Left colon (tissue), 2 donors: ENCODE measurements around the gene PCNX1. TPM values are rescaled to one million over a fixed set of nuclear protein-coding genes. Genes with fewer than 3 reads are reported as not detected.
"Not testable (repeated sequence)": the region's sequence is repeated elsewhere in the genome, so short reads cannot be mapped to it uniquely, and the experiment has no call there.

Experiments
- ATAC-seq: fragments of 200-7000 bp; cut with Tn5 transposase; one replicate; pipeline ENCODE4 v1.9.1; 2020; ENCODE audit warnings: mild to moderate bottlenecking, moderate library complexity
- DNase-seq, 2 donors: peaks; one replicate each; pipeline ENCODE4 v3.0.0-alpha.2; 2020
- intact Hi-C, 2 donors: fragments of 100-400 bp; cut with DNase I in 1 of 2; cut with micrococcal nuclease in 1 of 2; formaldehyde crosslinking; loops; one replicate each; pipeline versions ENCODE4 v1.11.2 to v1.14.0; 2022; cut with DNase I, micrococcal nuclease
- total RNA-seq, 2 donors: library from RNA; stranded (reverse); fragmentation: NEBNext Ultra II Directional; extraction: Animal tissue kit (Norgen Biotek cat#: 25700); gene quantifications; one replicate each; pipeline ENCODE4 v1.2.1, GENCODE V29; 2021
- donor health status: DM: no; HTN: no; CAD: no.
- donor health status: DM: yes; HTN: yes; CAD: no.

The PCNX1 gene
- total RNA-seq, 2 donors from 2014 or later = 24.5 to 32.8 TPM

DNA sequence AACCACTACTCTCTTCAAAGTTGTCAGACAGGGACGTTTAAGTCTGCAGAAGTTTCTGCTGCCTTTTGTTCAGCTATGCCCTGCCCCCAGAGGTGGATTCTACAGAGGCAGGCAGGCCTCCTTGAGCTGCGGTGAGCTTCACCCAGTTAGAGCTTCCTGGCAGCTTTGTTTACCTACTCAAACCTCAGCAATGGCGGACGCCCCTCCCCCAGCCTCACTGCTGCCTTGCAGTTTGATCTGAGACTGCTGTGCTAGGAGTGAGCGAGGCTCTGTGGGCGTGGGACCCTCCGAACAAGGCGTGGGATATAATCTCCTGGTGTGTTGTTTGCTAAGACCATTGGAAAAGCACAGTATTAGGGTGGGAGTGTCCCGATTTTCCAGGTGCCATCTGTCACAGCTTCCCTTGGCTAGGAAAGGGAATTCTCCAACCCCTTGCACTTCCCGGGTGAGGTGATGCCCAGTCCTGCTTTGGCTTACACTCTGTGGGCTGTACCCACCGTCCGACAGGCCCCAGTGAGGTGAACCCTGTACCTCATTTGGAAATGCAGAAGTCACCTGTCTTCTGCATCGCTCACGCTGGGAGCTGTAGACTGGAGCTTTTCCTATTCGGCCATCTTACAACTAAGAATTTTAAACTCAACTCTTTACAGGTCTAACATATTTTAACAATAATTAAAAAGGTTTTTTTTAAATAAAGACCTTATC is 34.5 kb downstream of the PCNX1 start:
- intact Hi-C loops, ATAC-seq: not testable (repeated sequence)
- peak; percentile 30 to 52 for DNase-seq

DNA sequence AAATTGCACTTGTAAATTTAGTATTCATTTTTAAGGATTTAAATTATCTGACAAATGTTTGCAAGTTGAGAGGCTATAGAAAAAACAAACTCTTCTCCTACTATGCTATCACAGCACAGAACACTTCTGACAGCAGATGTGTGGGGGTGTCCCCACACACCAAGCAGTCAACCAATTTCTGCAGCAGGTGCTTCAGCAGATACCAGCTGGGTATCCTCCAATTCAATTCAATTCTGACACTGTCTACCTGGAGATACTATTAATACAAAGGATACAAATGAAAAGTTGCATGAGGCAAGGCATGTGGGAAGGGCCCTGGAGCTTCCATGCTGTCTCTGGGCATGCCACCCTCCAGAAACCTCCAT is 35.1 kb downstream of the PCNX1 start:
- DNase-seq (no peak), ATAC-seq (no peak)
- intact Hi-C loops = no loop called here

DNA sequence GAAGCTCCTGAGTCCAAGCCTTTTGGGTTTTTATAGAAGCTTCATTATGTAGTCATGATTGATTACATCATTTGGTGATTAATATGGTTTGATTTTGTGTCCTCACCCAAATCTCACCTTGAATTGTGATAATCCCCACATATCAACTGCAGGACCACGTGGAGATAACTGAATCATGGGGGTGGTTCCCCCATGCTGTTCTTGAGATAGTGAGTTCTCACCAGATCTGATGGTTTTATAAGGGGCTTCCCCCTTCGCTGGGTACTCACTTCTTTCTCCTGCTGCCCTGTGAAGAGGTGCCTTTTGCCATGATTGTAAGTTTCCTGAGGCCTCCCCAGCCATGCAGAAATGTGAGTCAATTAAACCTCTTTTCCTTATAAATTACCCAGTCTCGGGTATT is 35.5 kb downstream of the PCNX1 start:
- ATAC-seq, DNase-seq, intact Hi-C loops: not testable (repeated sequence)

DNA sequence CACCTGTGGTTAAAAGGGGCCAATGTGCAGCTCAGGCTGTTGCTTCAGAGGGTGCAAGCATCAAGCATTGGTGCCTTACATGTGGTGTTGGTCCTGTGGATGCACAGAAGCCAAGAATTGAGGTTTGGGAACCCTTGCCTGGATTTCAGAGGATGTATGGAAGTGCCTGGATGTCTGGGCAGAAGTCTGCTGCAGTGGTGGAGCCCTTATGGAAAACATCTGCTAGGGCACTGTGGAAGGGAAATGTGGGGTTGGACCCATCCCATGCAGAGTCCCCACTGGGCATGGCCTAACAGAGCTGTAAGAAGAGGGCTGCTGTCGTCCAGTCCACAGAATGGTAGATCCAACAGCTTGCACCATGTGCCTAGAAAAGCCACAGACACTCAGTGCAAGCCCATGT is 36.6 kb downstream of the PCNX1 start:
- DNase-seq (no peak), ATAC-seq (no peak)
- intact Hi-C loops = no loop called here

DNA sequence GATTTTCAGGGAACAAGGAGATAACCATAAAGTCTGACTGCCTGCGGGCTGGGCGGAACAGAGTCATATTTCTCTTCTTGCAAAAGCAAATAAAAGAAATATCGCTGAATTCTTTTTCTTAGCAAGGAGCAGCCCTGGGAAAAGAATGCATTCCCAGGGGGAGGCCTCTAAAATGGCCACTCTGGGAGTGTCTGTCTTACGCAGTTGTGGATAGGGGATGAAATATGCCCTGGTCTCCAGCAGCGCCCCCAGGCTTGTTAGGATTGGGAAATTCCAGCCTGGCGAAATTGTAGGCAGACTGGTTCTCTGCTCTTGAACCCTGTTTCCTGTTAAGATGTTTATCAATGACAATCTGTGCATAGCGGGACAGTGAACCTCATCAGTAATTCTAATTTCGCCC is 40.5 kb downstream of the PCNX1 start:
- no peak for DNase-seq

DNA sequence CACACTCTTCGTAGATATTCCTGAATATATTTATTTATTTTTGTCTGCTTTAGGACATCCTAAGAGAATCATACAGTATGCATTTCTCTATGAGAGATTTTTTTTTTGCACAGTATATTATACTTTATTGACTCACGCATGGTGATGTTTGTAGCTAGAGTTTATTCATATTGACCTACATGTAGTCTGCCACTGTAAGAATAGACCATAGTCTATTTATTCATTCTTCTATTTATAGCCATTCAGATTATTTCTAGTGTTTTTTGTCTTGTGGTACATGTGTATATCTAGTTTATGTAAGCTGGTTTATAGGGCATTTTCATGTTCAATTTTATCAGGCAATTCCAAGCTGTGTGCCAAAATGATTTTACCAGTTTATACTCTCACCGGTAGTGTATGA is 45.2 kb downstream of the PCNX1 start:
- DNase-seq (no peak), ATAC-seq (no peak)
- intact Hi-C loops = no loop called here

More for the DNA sequence above, 40.5 kb downstream of the PCNX1 start:
- ATAC-seq = no peak
- intact Hi-C loops = no loop called here

DNA sequence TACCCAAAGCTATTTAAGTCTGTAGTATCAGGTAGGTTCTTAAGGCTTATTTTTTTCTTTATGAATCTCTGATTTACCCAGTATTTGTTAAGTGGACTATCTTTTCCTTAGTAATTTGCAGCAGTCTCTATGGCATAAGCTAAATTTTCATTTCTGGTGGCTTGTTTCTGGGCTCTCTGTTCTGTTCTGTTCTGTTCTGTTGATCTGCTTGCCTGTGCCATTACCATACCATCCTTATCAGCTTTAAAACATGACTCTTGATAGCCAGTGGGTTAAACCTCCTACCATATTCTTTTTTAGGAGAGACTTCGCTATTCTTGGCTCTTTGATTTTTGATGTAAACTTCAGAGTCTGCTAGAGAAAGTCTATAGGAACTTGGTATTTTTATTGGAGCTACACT is 46.8 kb downstream of the PCNX1 start:
- intact Hi-C loops = no loop called here
- ATAC-seq (no peak), DNase-seq (no peak)

DNA sequence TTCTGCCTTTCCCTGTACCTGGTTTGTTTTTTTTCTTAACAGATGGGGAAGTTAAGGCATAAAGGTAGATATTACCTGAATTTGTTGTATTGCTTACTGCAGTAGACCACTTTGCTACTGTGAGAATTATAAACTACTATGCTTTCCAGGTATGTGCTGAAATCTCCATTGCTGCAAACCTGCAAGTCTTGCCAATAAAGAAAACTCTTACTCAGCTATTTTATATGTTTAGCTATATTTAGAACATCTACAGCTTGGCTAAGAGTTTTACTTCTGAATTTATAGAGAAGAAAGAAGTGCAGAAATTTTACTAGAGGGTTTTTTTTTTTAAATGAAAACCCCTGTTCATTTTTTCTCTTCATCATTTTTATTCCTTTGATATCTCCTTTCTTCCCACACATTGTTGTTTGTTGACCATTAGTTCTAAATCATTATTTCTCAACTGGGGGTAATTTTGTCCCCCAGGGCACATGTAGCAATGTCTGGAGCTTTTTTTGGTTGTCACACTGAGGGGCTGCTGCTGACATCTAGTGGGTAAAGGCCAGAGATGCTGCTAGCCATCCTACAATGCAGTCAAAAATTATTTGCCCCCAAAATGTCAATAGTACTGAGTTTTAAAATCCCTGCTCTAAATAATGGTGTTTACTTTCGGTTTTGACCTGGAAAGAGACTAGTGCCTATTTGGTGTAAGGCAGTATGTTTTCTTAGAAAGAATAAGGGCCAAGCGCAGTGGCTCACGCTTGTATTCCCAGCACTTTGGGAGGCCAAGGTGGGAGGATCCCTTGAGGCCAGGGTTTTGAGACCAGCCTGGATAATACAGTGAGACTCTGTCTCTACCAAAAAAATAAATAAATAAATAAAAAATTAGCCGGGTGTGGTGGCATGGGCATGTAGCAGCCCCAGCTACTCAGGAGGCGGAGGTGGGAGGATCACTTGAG is 48.6 kb downstream of the PCNX1 start:
- no peak for ATAC-seq
- no peak for DNase-seq
- intact Hi-C loops = no loop called here

DNA sequence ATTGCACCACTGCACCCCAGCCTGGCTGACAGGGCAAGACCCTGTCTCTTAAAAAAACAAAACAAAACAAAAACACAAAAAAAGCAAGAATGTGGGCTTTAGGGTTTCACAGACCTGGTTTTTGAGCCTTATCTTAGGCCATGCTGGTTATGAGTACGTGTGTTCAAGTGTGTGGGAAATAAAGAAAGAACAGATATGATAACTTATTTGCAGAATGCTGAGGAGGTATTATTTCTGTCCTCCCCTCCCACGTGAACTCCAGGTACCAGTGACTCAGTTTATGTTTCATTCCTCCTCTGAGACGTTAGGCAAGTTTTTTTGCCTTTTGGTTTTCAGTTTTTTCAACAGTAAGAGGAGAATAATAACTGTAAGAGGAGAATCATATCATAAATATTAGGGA is 49.3 kb downstream of the PCNX1 start:
- intact Hi-C loops = no loop called here
- no peak for DNase-seq
- no peak for ATAC-seq

DNA sequence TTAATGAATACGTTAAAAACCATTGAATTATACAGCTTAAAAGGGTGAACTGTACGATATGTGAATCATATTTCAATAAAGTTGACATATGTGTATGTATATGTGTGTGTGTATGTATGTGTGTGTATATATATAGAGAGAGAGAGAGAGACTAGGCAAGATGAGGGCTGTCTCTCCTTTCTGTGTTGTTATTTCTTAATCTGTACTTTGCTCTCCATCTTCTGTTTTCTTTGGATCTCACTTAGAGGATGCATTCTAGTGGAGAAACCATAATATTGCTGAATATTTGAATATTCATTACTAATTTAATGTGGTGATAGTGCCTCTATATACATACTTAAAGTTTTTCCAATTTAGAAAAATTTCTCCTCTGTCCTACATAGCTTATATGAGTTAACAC is 50.5 kb downstream of the PCNX1 start:
- no peak for DNase-seq
- ATAC-seq = no peak
- intact Hi-C loops = no loop called here

DNA sequence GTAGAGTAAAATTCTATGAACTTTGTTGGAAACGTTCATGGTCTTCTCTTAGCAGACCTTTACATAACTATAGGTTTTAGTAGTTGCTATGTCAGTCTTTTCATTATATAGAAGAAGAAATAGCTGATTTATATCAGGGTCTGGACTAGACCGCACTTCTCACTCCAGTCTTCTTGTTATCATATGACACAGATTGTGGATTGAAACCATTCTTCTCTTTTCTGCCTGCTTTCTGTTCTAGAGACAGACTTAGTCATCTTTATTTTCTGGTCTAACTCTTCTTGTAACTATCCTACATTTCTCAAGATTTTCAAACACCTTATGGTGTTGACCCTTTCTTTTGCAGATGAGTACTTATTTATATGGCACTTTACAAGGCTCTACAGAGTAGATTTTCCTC is 55.7 kb downstream of the PCNX1 start:
- ATAC-seq (no peak), DNase-seq (no peak)
- intact Hi-C loops = no loop called here

DNA sequence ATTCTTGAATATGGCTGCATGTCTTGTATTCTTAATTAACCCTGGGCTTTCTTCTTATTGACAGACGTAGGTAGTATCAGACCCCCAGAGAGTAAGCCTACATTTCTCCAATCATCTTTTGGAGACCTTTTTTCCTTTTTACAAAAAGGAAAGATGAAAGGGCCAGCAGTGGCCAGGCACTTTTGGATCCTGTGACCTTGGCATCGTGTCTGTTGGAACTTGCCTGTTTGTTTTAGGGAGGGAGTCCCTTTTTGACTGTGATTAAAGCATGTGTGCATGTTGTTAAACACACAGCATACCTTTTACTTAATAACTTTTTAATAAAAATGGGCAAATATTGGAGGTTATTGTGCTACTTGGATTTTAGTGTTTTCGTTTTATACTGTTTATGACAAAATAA is 57.2 kb downstream of the PCNX1 start:
- no peak for DNase-seq
- intact Hi-C loops = no loop called here
- ATAC-seq = no peak

DNA sequence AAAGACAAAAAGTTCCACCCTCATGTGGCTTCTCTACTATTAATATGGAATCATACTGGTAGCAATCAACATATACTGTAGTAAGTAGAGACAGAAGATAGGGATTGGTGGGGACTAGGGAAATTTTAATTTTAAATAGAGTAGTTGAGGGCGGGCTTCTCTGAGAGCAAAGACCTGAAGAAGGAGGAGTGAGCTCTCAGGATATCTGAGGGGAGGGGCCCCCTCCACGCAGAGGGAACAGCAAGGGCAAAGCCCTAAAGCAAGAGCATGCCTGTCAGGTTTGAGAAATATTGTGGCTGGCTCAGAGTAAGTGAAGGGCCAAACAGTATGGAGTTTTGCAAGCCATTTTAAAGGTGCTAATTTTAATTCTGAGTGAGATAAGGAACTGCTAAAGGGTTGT is 64.3 kb downstream of the PCNX1 start:
- intact Hi-C loops = loop anchor here in 1 of 2 donors (5.0 to 10.0 kb wide), 2 partner anchors 57 to 154 kb away; no protein-coding TSS in a partner anchor
- ATAC-seq (no peak), DNase-seq (no peak)

DNA sequence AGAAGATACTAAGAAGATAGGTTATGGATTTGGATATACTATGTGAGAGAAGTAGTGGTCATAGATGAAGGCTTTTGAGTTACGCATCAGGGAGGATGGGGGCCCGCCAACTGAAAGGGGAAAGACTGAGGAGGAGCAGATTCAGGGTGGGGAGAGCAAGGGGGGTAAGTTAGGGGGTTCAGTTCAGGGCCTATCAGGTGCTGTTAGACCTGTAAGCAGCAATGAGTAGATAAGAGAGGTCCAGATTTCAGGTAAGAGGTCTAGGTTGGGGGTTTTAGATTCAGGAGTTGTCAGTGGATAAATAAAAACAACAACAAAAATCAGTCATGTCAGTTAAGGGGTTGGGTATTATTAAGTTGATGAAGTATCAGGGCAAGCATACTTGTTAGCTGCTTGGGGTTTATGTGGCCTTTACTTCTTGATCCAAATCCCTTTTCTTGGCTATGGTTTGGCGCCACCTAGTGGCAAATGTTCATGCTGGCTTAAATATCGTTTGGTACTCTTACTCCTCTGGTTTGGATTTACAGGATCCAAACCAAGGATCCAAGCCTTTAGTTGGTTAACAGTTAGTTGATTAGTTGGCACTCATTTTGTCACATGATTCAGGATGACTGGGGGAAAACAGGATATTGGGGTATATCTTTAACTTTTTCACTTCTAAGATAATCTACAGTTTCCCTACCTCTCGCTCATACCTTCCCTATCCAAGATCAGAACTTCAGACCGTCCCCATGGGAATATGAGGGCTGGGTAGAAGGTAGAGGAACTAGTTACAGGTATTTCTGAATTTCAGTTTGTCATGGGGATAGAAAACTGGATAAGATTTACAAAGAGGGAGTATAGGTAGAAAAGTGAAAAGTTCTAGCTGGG is 65.1 kb downstream of the PCNX1 start:
- DNase-seq (peak; percentile 64 to 91), ATAC-seq (peak; percentile 80)
- intact Hi-C loops = loop anchor here in 1 of 2 donors (5.0 to 10.0 kb wide), 2 partner anchors 58 to 155 kb away; no protein-coding TSS in a partner anchor

DNA sequence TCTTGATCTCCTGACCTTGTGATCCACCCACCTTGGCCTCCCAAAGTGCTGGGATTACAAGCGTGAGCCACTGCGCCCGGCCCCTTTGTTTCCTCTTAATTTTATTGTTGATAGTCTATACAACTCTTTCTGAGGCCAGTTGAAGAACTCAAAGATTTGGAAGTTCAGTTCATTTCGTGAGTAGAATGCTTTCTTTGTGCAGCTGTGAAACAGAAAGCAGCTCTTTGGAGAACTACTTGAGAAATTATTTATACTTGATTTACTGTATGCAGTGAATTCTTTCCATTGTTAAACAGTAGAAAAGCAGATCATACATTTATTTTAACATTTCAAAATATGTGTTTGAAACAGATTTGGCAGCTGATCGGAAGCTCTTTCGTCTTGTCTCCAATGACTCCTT is 69.3 kb downstream of the PCNX1 start:
- ATAC-seq = no peak
- no peak for DNase-seq
- intact Hi-C loops = loop anchor here in 1 of 2 donors (10.0 kb wide), 1 partner anchor 62 kb away; no protein-coding TSS in a partner anchor

DNA sequence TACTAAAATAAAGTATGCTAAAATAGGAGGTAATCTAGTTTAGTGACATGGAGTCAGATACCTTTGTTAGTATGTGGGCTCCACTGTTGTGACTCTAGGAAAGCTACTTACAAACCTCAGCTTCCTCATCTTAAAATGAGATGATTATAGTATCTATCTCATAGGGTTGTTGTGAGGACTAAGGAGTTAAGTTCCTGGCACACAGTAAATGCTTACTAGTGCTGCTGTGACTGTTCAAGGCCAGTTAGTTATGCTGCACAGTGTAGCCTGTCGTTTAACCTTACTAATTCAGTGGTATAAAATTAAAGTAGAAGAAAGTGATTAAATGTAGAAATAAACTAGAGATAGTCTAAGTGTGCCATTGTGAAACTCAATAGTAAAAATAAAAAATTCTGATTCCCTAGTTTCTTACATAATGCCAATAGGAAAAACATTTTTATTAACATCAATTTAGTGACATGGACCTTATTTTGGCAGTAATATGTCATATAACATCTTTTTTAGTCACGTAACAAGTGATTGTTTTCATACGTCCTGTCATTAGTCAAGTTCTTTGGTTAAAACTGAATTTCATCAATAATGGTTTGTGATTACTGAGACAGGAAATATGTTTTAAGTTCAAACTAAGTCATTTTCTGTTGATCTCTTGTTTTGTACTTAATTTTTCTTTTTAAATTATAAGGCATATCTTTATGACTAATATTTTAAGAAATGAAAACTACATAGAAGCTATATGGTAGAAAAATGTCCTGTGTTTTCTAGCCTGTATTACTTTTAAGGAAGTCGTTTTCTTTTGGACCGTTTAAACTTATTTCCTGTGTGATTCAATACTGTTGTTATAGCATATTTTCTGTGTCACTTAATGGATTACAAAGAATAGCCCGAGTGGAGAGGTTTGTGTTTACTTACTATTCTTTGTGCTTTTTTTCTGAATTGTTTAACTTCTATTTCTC is 74.0 kb downstream of the PCNX1 start:
- ATAC-seq (no peak), DNase-seq (no peak)
- intact Hi-C loops = no loop called here

DNA sequence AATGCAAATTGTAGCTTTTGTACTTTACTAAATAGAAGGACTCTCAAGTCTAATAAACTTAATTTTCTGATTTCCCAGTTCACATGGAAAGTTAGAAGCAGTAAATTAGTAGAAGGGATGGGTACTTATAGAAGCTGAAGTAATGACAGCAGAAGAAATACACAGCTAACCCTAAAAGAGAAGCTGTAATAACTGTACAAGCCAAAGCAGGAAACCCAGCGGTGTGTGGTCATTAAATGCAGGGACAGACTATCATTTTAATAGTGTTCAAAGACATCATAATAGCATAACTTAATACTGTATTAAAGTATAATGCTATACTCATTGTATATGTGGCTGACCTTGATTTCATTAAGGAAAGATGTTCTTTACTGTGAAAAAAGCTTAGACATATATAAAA is 74.9 kb downstream of the PCNX1 start:
- DNase-seq = no peak
- no peak for ATAC-seq
- intact Hi-C loops = no loop called here

DNA sequence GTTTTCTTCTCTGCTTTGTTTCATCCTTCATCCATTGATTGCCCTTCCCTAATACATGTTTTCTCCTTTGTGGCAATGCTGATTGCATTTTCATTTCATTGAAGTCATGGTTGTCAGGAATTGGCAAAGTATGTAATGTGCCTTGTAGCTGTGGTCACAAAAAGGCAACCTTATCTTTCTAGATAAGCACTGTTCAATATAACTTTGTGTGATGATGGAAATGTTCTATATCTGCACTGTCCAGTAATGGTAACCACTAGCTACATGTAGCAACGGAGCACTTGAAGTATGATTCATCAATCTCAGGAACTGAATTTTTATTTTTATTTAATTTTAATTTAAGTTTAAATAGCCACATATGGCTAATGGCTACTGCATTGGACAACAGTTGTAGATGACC is 79.8 kb downstream of the PCNX1 start:
- ATAC-seq (no peak), DNase-seq (no peak)

More for the DNA sequence above, 79.8 kb downstream of the PCNX1 start:
- intact Hi-C loops = no loop called here
